Stimulated activated CD8-positive, alpha-beta memory T cell treated with anti-CD3 and anti-CD28 coated beads, Interleukin-15, amount 100 ng/mL, for 4 hours (primary cell): ENCODE measurements around the gene SLC23A2.

Experiments
- DNase-seq, 2 donors: peaks; one replicate each; pipeline ENCODE4 v3.0.0-alpha.2; 2020; ENCODE audit warnings: low read depth in 2 of 2

SLC23A2 gene

DNA sequence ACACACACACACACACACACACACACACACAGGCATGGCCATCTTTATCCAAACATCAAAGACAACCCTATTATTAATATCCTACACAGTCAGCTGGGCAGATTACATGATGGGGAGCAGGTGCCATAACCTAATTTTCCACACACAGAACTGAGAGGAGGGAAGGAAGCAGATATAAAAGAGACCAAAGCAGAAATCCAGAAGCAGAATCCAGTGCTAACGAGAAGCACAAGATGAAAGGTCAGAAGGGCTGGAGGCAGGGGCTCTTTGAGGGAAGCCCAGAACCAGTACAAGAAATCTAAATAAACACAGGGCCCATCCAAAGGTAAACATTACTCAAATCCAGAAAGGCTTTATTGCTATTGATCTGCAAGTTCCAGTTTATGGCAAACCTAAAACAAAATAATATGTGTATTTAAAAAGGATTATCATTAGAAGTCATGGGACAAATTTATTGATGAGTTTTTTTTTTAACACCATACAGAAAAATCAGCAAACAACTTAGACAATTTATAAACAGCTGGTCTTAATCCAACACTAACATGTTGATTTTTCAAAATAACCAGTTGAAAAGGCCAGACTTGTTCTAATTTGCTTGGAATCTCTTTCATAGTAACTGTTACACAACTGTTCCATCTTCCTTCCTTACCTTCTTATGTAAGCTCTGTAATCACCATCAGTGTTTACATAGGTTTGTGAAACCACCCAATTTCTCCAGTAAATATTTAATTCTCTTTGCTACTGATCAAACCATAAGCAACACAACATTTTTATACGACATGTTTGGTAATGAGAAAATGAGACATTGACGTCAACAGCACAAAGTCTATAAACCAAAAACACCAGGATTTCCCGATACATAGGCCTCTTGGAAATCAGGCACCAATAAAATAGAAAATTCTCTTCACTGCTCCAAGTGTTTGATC, 34.2 kb downstream of the SLC23A2 start:
- no peak for DNase-seq

DNA sequence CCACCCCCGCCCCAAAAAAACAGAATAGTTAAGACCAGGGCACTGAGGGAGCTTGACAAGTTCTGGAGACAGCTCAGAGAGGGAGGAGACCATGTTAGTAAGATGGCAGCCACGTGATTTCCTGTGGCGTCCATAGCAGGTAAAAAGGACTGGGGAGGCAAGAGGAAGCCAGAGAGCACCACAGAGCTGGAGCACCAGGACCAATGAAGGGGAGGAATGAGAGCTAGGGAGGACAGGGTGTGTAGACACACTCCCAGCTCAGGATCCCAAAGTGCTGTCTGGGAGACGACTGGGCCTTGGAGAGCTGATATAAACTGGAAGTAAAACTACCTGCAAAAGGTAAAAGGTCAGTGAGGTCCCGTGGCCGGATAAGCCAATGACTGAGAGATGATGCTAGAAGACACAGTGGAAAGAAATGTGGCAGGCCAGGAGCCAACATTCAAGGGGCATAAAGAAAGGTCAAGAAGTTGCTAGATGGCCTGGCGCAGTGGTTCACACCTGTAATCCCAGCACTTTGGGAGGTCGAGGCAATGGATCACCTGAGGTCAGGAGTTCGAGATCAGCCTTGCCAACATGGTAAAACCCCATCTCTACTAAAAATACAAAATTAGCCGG, 39.0 kb downstream of the SLC23A2 start:
- peak in 1 of 2 donors; percentile 23 for DNase-seq

DNA sequence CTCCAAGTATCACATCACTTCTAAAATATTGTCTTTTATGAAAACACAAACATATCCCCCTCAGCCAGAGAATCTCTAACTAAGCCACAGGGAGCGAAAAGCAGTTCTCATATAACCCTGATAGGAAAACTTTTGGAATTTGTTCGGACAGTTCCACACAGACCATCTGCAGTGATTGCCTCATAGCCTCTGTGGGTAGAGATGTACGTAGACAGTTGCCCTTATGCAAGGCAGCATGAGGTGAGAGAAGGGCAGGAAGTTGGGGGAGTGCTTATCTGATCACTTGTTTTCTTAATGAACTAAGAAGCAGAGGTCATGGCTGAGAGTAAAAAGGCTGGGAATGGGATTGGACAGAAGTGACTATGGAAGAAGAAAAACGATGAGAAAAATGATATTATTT, 39.6 kb downstream of the SLC23A2 start:
- DNase-seq, result peak in 1 of 2 donors; percentile 9

DNA sequence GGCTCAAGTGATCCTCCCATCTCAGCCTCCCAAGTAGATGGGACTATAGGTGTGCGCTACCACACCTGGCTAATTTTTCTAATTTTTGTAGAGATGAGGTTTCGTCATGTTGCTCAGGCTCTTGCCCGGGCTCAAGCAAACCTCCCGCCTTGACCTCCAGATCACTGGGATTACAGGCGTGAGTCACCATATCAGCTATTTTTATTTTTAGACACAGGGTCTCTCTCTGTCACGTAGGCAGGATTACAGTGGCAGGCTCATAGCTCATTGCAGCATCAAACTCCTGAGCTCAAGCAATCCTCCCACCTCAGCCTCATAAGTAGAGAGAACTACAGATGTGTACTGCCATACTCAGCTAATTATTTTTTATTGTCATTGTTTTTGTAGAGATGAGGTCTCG, 41.7 kb downstream of the SLC23A2 start:
- DNase-seq, result no peak

DNA sequence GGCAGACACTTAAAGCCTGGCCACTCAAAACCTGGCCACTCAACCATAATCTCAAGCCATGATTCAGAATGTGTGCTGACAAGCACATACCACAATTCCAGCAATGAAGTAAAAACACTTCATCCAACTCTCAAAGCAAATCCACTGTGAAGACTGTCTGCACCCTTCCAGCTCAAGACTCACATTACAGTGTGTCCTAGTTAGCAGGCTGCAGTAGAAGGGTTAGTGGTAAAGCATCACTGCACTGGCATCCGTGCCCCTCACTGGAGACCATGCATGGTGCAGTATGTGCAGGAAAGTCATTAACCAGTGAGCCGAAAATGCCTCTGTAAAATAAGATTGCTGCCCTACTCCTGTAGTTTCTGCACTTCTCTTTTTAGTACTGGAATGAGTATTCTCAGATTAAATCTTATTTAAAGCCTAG, 43.4 kb downstream of the SLC23A2 start:
- DNase-seq, result no peak

DNA sequence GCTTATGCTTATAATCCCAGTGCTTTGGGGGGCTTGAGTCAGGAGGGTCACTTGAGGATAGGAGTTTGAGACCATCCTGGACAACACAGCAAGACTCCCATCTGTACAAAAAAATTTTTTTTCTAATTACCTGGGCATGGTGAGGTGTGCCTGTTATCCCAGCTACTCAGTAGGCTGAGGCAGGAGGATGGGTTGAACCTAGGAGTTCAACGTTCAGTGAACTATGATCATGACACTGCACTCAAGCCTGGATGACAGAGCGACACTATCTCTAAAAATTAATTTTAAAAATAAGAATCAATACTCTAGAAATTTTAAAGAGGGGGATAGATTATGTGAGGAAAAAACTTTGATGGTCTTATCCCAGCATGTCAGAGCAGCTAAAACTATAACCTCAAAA, 44.1 kb downstream of the SLC23A2 start:
- no peak for DNase-seq

DNA sequence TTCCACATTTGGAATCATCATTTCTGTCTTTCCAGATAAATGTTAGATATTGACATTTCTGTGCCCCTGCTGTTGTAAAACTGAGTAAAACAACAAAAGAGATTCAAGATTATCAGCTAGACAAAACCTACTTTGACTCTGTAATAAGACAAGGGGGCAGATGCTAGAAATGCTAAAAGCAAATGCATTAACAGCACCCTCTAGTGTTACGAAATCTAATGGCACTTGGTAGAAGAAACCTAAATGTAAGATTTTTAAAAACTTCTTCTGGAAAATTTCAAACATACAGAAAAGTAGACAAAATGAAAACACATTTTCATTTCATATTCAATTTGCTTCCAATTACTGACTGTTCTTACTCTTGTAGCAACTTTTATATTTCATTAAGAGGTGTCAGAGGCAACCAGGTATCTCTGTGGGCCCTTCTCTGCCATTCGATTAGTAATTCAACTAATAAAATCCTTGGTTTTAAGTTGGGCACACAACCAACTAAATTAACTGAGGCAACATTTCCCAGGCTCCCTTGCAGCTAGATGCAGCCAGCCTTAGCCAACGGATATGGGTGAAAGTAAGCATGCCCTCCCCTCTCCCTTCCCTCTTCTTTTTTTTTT, 45.0 kb downstream of the SLC23A2 start:
- no peak for DNase-seq

DNA sequence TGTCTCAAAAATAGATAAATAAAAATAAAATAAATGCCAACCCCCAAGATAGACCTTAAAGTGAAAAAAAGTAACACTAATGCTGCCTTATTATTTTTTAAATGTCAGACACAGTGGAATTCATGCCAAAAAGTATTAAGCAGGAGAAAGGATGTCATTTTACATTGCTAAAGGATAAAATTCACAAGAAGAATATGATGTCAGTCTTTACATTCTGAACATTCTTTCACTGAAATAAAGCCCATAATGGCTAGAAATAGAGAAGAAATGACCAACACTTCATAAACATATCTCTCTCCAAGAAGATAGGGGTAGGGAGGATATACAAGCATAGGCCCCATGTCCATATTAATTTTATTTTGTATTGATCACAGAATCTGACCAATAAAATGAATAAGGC, 47.4 kb downstream of the SLC23A2 start:
- no peak for DNase-seq

DNA sequence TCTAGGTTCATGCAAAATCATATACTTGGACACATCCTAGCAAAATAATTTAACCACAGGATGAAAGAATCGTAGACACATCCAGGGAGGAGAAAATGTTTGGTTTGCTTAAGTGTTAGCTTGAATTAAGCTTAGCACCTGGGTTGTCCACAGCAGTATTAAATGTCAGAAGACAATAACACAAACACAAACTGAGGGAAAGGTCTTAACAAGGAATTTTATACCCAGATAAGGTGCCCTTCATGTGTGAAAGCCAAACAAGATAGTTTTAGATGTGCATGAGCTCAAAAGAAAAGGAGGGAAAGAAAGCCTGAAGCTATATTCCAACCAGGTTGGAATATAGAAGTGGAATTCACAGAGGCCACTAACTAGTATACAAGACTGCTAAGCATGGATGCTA, 49.1 kb downstream of the SLC23A2 start:
- no peak for DNase-seq

DNA sequence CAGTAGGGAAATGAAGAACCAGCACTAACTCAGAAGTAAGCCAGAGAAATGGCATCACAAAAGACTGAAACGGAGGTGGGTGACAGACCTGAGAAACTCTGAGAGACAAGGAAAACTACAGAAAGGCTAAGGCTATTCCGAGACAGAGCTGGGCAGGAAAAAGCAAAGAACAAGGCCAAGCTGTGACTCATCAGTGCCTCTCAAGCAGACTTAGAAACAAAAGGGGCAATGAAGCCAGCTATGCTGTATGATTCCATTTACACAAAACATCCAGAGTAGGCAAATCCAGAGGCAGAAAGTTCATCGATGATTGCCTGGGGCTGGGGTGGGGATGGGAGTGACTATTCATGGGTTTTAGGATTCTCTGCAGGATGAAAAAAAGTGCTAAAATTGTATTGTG, 50.0 kb downstream of the SLC23A2 start:
- no peak for DNase-seq

DNA sequence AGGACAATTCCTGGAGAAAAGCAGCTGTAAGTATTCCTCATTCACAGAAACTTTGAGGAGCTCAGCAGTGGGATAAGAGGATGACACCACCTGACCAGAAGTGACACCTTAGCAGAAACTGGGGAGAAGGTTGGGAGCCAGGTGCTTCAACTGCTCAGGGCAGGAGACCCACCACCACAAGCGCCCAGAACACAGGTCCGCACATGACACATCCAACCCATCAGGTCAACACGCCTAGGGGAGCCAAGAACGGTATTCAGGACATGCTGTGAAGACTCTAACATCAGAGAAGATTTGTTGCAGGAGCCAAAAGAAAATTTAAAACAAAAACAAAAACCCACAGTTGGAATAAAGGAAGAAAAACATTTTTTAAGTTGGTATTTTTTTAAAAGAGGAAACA, 50.5 kb downstream of the SLC23A2 start:
- no peak for DNase-seq

DNA sequence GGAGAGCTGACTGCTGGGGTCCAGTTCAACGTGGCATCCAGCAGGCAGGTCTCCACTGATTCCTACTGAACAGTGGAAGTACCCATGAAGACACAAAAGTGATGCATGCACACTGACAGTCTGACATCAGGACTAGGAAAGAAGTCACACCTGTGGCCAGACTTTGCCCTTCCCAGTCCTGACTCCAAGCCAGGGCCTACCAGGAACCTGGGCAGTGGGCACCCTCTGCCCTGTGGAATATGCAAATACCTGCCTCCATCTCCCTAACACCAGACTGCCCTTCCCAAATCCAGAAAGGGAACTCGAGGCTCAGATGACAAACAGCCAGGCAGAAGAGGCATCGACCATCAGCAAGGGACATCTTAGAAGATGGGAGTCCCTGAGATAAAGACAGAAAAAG, 50.9 kb downstream of the SLC23A2 start:
- no peak for DNase-seq

DNA sequence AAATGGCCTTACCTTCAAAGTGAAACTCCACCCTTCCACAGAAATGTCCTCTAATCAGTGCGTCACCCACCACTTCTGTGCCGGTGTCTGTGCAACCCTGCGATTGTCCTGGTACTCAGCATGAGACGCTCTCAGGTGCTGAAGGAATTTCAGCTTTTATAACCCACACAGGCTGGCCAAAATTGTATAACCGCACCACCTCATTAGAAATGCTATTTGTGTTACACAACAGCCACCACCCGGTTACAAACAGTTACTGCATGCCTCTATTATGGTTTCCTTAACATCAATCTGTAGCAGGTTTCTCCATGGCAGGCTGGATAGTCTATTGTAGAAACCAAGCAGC, 51.5 kb downstream of the SLC23A2 start:
- DNase-seq, result no peak

DNA sequence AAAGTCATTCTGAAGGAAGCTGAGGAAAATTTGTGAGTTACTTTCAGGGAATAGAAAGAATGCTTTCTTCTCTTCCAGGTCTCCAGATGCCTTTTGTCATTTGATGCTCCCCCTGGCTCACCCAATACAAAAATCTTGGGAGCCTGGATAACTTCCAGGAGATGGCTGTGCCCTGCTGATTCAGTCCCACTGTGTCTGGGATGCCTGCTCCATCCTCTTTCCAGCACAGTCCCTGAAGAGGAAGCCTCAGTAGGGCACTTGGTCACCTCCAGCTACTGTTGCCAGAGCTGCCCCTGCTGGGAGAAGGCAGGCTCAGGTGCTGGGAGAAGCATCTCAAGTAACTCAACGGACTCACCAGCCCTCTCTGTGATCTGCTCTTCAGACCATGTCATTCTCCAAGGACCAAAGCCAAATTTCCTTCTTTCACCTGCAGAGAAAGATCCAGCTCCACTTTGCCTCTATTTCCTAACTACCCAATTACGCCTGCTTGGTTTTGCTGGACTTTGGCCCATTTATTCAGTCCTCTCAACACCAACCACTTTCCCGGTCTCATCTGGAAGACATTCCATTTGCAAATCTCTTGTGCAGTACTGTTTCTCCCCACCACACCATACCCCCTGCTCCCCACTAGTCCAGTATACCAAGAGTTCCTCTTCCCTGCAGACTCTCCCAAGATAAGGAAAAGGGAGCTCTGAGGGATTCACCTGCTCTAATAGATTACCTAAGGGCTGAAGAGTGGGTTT, 53.3 kb downstream of the SLC23A2 start:
- no peak for DNase-seq

DNA sequence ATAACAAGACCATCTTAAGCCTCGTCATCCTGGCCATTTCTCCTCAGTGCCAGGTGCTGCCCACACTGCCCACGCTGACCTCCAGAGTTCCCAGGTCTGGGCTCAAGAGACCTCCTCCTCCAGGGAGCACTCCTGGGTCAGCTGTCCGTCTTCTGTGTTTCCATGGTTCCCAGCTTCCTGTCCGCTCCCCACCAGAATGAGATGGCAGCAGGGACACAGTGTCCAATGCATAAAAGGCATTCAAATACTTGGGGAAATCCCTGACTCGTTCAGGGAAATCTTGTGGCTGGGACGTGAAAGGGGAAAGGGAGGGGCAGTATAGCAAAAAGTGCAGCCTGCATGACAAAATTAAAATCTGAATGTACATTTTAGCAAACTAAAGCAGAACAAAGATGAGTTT, 54.3 kb downstream of the SLC23A2 start:
- DNase-seq, result no peak

DNA sequence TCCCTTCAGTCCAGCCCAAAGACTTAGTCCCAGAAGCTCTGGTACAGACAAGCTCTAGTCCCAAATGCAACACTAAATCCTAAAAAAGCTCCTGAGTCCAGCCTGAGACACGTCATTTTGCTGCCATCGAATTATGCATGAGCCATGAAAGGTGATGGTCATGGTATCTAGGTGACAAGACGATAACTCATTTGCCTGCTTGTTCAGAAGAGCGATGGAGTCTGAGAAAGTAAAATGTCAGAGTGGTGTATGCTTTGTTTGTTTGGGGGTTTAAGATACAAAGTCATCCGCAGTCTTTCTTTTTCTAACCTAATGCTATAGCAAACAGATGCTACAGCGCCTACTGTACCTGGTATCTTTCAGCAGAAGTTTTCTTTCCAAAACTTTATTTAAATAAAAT, 54.7 kb downstream of the SLC23A2 start:
- no peak for DNase-seq

DNA sequence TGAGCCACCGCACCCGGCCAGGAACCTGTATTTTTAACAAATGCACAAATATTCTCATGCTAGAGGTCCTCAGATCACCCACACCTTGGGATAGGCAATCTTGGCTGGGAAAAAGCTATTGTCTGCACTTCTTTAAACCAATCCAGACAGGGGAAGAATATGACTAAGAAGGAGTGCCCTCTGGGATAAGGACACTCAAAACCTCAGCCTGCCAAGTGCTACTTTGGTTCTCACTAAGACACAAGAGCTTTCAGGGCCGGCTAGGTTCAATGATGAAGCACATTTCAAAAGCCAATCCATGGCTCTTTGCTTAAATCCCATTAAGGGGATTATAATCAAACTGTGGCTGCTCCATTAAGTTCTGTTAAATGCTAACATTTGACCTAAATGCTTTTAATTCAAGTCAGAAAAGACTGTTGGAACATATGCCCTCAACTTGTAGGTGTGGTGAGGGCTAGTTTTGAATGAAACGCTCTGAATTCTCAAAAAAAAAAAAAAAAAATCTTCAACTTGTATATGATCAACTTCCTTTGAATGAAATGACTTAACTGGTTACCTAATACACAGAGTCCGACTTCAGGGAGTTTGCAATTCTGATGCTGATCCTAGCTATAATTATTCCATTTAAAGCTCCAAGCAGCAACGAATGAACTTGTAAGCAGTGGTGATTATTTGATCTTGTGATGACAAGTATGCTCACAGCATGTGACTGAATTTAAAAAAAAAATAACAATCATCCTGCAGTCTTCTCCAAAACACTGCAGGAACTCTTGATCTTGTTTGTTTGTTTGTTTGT, 56.6 kb downstream of the SLC23A2 start:
- no peak for DNase-seq

DNA sequence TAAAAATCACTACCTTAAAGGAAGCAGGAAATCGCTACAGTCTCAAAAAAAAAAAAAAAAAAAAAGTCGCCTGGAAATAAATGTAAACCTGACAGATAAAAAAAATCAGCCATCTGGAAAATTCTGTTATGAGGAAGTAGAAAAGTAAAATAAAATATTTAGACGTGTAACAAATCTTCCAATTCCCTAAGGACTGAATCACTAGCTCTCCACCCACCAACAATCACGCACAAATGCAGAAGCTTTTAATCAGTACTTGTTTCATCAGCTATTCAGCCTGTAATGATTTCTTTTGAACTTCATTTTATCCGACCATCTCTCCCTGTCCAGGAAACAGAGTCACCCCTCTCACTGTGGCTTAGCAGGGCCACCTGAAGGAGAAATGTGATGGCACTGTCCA, 59.0 kb downstream of the SLC23A2 start:
- DNase-seq, result no peak

DNA sequence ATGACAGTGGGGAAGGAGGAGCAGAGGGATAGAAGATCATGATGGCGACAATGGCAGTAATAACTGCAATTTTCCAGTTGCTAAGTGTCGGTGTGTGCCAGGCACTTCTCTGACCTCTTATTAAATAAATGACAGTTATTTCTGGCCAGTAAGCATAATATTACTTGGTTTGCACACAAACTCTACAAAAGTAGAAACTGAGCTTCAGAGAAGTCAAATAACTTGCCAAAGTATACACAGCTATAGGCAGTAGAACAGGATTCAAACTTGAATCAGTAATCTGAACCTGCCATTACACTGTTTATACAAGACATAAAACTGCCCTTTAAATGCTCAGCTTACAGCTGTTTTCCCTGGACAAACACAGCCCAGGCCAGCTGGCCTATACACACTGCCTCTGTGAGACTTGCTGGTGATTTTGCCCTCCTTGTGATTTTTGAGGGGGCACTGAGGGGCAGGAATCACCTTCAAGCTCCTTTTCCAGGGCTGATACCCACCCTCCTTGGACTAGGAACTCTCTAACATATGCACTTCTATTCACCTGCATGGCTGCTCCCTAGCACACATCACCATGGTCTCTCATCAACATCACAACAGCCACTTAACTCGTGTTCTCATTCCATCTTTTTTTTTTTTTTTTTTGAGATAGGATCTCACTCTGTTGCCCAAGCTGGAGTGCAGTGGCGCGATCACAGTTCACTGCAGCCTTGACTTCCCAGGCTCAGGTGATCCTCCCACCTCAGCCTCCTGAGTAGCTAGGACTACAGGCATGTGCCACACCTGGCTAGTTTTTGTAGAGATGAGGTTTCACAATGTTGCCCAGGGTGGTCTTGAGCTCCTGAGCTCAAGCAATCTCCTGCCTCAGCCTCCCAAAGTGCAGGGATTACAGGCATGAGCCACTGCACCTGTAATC, 63.6 kb downstream of the SLC23A2 start:
- DNase-seq, result no peak

DNA sequence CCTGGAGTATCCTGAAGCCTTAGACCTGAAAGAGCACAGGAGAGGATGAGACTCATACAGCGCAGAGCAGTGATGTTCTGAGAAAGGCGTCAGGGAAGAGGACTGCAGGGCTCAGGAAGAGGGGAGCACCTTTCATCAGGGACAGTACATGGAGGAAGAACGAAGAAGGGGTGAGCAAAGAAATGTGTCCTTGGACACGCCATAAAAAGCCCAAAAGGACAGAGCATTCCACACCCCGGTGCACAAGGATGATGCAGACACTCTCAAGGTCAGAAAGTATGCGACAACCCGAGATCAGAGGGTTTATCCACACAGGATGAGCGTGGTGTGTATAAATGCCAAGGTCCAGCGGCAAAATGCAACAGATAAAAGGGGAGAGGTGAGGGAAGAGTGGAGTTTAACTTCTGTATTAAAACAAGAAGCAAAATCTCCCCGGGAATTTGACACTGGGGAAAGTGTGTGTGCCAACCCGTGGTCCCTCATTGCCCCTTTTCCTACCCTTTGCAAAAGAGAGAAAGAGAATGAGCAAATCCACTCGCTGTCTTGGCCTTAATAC, 64.4 kb downstream of the SLC23A2 start:
- DNase-seq, result no peak
